Mucosa of stomach (tissue), 1 donor: ENCODE data around the gene CHPF2.

Experiments
- H3K27me3 ChIP-seq: one replicate; pipeline ENCODE4 v1.7.0; 2013; ENCODE audit warnings: mild to moderate bottlenecking, low read length; ENCODE audit not compliant: control insufficient read depth, insufficient read depth
- H3K36me3 ChIP-seq: one replicate; pipeline ENCODE4 v1.7.0; 2013; ENCODE audit warnings: low read length; ENCODE audit not compliant: control insufficient read depth, insufficient read depth
- H3K4me1 ChIP-seq: one replicate; pipeline ENCODE4 v1.7.0; 2013; ENCODE audit warnings: mild to moderate bottlenecking, low read length; ENCODE audit not compliant: control insufficient read depth, insufficient read depth
- H3K4me3 ChIP-seq: one replicate; pipeline ENCODE4 v1.7.0; 2013; ENCODE audit warnings: low read length
- H3K9ac ChIP-seq: one replicate; pipeline ENCODE4 v1.7.0; 2013; ENCODE audit warnings: mild to moderate bottlenecking, low read length, moderate library complexity
- H3K9me3 ChIP-seq: one replicate; pipeline ENCODE4 v1.7.0; 2013; ENCODE audit warnings: mild to moderate bottlenecking, low read length, moderate library complexity; ENCODE audit not compliant: control insufficient read depth
- donor health status: Pancreatic carcinoma.

Gene CHPF2, protein sequence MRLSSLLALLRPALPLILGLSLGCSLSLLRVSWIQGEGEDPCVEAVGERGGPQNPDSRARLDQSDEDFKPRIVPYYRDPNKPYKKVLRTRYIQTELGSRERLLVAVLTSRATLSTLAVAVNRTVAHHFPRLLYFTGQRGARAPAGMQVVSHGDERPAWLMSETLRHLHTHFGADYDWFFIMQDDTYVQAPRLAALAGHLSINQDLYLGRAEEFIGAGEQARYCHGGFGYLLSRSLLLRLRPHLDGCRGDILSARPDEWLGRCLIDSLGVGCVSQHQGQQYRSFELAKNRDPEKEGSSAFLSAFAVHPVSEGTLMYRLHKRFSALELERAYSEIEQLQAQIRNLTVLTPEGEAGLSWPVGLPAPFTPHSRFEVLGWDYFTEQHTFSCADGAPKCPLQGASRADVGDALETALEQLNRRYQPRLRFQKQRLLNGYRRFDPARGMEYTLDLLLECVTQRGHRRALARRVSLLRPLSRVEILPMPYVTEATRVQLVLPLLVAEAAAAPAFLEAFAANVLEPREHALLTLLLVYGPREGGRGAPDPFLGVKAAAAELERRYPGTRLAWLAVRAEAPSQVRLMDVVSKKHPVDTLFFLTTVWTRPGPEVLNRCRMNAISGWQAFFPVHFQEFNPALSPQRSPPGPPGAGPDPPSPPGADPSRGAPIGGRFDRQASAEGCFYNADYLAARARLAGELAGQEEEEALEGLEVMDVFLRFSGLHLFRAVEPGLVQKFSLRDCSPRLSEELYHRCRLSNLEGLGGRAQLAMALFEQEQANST

DNA sequence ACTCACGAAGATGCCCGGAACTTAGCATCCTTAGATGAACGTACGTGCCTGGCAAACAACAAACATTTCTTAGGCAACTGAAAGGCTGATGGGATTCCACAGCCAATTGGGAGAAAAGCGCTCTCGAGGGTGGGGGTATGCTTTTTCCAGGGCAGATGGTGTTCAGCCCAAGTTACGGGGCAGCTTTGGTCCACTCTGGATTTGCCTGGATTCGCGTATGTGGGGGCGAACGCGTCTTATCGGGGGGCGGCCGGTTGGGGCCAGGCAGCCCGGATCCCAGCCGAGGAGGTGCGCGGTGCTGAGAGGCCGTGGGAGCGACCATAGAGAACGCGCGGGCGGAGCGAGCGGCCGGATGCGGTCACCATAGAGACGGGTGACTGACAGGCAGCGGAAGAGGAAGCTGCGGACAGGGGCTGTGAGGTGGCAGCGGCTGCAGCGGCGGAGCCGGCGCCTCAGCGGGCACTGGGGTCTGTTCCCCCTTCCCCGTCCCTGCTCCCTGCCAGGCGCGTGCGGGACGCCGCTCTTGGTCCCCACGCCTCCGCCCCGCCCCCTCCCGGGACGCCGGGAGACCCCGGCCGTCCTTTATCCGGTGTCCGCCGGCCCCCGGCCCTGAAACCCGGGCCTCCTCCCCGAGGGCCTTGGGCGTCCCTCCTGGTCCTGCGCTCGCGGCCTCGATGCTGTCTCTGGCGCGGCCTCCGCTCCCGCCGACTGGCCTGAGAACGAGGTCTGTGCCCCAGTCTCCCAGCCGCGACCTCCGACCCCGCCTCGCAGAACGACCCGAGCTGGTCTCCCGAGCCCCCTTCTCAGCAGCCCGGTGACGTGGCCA, at the start of gene CHPF2:
Gene CHPF2 (plus strand): TSS at position 393 of the 826 bp plus-strand sequence. CDS start 1,529 bp downstream, outside the sequence.
- peak within 1 kb of the TSS; percentile 79 for H3K9ac ChIP-seq
- no peaks in the 10 kb centered on the region for H3K9me3 ChIP-seq
- H3K4me3 ChIP-seq: peak within 1 kb of the TSS; percentile 43
- H3K36me3 ChIP-seq: no peaks in the 10 kb centered on the region
- H3K27me3 ChIP-seq: no peaks in the 10 kb centered on the region
- peaks cover 24% of the 10 kb centered on the region for H3K4me1 ChIP-seq

DNA sequence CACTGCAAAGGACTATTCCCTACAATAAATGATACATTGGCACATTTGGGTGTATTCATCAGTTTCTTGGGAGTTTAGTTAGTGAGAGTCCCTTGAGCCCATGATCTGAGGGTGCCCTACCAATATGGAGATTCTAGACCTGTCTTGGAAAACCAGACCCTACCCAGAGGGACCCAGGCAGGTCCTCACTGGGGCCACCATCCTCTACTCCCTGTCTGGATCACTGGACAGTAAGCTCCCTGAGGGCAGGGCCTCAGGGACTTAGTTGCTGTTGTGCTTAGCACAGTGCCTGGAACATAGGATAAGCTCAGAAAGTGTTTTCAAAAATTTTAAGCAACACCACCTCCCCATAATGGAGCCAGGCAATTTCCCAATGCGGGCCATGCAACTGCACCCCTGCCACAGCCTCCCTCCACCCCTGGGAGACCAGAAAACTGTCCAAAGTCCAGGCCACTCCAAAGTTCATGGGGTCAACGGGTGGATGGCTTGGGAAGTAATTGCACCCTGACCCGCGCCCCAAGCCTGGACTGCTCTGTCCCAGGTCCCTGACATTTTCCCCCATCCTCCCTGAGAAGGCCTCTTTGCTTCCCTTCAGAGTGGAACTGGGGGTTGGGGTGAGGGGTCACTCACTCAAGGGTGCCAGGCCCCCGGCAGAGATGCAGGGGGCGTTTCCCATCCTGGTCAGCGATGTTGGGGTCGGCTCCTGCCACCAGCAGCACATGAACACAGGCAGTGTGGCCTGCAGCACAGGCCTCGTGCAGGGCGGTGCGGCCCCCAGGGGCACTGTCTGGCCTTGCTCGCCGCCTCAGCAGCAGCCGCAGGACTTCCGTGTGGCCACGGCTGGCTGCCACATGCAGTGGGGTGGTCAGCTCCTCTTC, 46.3 kb upstream of the CHPF2 start:
- no peaks in the 10 kb centered on the region for H3K4me1 ChIP-seq
- H3K4me3 ChIP-seq: no peak overlapping the region
- no peaks in the 10 kb centered on the region for H3K36me3 ChIP-seq
- H3K9me3 ChIP-seq: no peaks in the 10 kb centered on the region
- peaks cover 10% of the 10 kb centered on the region for H3K27me3 ChIP-seq
- H3K9ac ChIP-seq: no peak overlapping the region

DNA sequence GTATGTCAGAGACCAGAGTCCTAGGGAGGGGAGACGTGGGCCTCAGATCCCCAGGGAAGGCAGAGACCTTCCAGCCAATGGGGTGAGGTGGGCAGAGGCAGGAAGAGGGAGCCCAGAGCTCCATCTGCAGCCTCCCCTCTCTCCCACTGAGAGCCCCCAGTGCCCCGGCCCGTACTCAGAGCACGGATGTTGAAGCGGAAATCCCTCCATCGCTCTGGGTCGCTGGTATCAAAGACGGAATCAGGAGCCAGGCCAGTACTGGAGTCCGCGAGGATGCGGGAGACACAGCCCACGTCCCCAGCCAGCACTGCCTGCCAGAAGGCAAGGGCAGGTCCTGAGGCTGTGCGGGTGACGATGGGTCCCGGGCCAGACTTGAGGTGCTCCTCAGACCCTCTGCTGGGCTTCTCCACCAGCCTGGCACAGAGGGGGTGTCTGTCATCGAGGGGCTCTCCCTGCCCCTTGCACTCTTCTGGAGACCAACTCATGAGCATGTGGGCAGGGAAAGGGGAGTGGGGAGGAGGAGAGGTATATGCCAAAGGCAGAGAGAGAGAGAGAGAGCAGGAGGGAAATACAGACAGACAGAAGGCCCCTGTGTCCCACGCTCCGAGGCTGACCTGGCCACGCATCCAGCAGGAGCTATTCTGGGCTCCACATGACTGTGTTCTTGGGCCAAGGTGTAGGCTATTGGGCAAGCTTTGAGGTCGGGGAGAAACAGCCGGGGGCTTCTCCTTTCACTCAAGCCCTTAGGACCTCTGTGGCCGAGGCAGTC, 45.5 kb upstream of the CHPF2 start, which contains the start of gene ASB10:
Gene ASB10 (minus strand): TSS at position 611 of the 769 bp plus-strand sequence. CDS start 120 bp downstream, at position 491.
- Histone ChIP-seq H3K27me3 (peaks cover 7% of the 10 kb centered on the region), H3K4me3 (no peak within 1 kb of the TSS), H3K36me3 (no peaks in the 10 kb centered on the region), H3K9ac (no peak within 1 kb of the TSS), H3K9me3 (no peaks in the 10 kb centered on the region), H3K4me1 (no peaks in the 10 kb centered on the region)

DNA sequence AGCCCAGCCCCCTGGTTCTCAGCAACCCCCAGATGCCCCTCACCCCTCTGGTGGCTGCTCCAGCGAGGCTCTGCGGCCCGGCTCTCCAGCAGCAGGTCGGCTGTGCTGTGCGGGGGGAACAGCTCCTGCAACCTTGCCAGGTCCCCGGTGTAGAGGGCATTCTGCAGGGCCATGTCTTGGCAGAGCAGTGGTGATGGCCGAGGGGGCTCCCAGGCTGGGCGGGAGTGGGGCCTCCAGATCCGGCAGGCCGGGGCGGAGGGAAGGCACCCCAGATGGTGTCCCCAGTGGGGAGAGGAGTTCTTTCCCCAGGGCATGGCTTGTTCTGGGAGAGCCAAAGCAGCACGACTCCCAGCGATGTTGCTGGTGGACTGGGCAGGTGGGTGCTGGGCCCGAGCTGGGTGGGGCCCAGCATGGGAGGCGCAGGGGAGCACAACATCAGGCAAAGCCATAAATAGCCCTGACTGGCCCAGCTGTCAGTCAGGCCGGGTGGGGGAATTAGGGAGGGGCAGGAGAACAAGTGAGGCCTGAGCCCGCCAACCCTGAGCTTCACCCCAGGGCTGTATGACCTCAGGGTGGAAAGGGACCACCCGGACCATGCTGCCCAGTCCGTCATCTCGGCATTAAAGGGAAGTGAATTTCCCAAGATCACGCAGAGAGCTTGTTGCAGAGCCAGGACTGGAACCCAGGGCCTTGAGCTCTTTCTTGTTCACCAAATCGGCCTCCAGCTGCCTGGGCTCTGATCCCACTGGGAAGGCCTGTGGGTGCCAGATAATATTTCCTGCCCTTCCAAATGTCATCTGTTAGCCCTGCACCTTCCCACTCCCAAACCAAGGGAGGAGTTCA, 44.7 kb upstream of the CHPF2 start:
- no peaks in the 10 kb centered on the region for H3K9me3 ChIP-seq
- H3K36me3 ChIP-seq: no peaks in the 10 kb centered on the region
- H3K27me3 ChIP-seq: peaks cover 7% of the 10 kb centered on the region
- no peak overlapping the region for H3K9ac ChIP-seq
- H3K4me3 ChIP-seq: no peak overlapping the region
- no peaks in the 10 kb centered on the region for H3K4me1 ChIP-seq

DNA sequence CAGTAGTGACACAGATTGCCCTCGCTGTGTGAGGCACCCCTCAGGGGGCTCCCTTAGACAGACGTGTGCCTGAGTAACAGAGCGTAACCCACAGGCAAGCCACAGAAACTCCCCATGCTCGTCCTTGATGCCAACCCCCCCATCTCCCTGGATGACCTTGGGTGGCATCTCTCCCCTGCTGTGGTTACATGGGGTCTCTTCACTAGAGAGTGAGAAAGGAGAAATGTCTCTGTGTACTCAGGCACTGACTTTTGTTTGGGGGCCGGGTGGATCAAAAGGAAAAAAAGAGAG, 44.1 kb upstream of the CHPF2 start:
- Histone ChIP-seq H3K9me3 (no peaks in the 10 kb centered on the region), H3K9ac (no peak overlapping the region)

DNA sequence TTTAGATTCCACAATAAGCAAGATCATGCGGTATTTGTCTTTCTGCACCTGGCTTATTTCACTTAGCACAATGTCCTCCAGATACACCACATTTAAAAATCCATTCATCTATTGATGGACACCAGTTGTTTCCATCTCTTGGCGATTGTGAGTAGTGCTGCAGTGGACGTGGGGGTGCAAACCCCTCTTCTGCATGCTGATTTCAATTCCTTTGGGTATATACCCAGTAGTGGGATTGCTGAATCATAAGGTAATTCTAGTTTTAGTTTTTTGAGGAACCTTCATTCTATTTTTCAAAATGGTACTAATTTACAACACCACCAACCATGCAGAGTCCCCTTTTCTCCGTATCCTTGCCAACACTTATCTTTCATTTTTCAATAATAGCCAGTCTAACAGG, 43.2 kb upstream of the CHPF2 start:
- Histone ChIP-seq H3K9ac (no peak overlapping the region), H3K27me3 (peaks cover 7% of the 10 kb centered on the region), H3K36me3 (no peaks in the 10 kb centered on the region), H3K9me3 (no peaks in the 10 kb centered on the region), H3K4me1 (no peaks in the 10 kb centered on the region), H3K4me3 (no peak overlapping the region)

More for the DNA sequence above, 44.1 kb upstream of the CHPF2 start:
- Histone ChIP-seq H3K27me3 (peaks cover 7% of the 10 kb centered on the region), H3K4me1 (no peaks in the 10 kb centered on the region), H3K4me3 (no peak overlapping the region), H3K36me3 (no peaks in the 10 kb centered on the region)

DNA sequence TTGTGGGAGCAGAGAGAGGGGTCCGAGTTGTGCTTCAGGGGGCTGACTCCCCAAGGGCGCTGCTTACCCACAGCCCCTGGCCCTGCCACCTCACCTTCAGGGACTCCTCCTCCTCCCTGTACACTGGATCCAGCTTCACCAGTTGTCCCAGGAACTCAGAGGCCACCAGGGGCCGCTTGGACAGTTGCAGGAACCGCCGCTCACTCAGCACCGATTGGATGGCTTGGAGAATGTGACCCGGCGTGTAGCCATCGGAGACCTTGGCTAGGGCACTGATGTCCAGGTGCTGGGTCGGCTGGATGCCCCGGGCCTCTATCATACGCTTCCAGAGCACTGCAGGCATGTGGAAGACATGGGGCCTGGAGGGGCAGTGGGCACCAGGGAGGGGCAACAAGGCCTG, 40.7 kb upstream of the CHPF2 start:
- H3K4me1 ChIP-seq: no peaks in the 10 kb centered on the region
- H3K27me3 ChIP-seq: peaks cover 18% of the 10 kb centered on the region
- no peak overlapping the region for H3K9ac ChIP-seq
- H3K4me3 ChIP-seq: no peak overlapping the region
- no peaks in the 10 kb centered on the region for H3K36me3 ChIP-seq
- no peaks in the 10 kb centered on the region for H3K9me3 ChIP-seq

DNA sequence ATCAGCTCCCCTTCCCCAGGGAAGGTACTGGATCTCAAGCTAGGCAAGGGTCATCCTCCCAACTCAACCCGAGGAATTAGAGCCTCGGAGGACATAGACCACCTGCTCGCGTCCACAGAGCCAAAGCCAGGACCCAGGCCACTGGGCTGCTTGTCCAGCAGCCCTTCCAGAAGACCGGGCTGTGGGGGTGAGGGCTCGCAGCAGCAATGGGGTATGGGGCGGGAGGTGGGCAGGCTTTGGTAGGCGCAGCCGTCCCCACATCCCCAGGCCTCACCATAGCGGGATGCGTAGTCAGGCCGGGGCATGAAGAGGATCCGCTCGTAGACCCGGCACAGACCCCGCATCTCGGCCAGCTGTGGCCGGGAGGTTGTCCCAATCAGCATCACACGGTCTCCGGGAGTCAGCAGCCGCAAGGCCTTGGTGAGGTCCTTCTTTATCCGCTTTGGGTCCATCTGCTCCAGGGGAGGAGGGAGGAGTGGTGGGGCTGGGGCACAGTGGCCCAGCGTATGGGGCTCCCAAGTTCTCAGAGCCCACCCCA, 40.2 kb upstream of the CHPF2 start:
- H3K4me3 ChIP-seq: no peak overlapping the region

DNA sequence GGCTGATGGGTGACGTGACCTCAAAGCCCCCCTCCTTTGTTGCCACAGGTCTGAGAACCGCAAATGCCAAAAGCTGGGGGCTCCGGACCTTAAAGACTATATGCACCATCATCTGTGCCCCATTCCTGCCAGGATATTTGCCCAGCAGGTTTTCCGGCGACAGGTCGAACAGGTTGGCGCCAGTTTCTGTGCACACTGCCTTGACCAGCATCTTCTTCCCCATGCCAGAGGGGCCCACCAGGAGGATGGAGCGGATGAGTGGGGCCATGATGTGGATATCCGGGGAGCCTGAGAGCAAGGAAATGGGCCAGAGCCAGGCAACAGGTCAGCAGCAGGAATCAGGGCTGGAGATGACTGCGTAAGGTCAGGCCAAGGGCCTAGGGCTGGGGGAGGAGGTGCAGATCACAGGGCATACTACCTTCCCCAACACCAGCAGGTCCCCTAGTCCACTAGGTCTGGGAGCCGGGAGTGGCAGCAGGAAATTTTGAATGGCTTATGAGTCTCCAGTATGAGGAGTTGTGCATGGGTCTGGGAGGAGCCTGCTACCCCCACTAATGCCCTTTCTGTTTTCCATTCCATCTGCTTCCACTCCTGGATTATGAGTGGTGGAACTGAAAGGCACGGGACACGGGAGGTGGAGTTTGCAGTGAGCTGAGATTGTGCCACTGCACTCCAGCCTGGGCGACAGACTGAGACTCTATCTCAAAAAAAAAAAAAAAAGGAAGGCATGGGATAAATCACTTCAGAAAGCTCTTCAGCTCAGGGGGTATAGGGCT, 38.9 kb upstream of the CHPF2 start:
- peaks cover 12% of the 10 kb centered on the region for H3K27me3 ChIP-seq
- no peak overlapping the region for H3K4me3 ChIP-seq
- H3K36me3 ChIP-seq: no peaks in the 10 kb centered on the region
- H3K9me3 ChIP-seq: no peaks in the 10 kb centered on the region
- H3K4me1 ChIP-seq: no peaks in the 10 kb centered on the region
- H3K9ac ChIP-seq: no peak overlapping the region

More for the DNA sequence above, 40.2 kb upstream of the CHPF2 start:
- H3K36me3 ChIP-seq: no peaks in the 10 kb centered on the region
- H3K9me3 ChIP-seq: no peaks in the 10 kb centered on the region
- no peaks in the 10 kb centered on the region for H3K4me1 ChIP-seq
- H3K9ac ChIP-seq: no peak overlapping the region
- H3K27me3 ChIP-seq: peaks cover 13% of the 10 kb centered on the region
